Ishikawa (cell line): Measurements from ENCODE around the gene ARCN1.

Experiments
- CEBPB ChIP-seq: IDR thresholded peaks from 2 replicates; pipeline ENCODE4 v1.6.1; 2012
- CREB1 ChIP-seq: IDR thresholded peaks from 2 replicates; pipeline ENCODE4 v1.6.1; 2012; ENCODE audit warnings: low read depth
- EP300 ChIP-seq: IDR thresholded peaks from 2 replicates; pipeline ENCODE4 v1.6.1; 2012; ENCODE audit warnings: borderline replicate concordance
- MAX ChIP-seq: IDR thresholded peaks from 2 replicates; pipeline ENCODE4 v1.6.1; 2012
- RAD21 ChIP-seq: IDR thresholded peaks from 2 replicates; pipeline ENCODE4 v1.6.1; 2012; ENCODE audit warnings: low read depth
- REST ChIP-seq: IDR thresholded peaks from 2 replicates; pipeline ENCODE4 v1.6.1; 2012; ENCODE audit warnings: low read depth, mild to moderate bottlenecking
- TAF1 ChIP-seq: IDR thresholded peaks from 2 replicates; pipeline ENCODE4 v1.6.1; 2012; ENCODE audit warnings: low read depth, mild to moderate bottlenecking
- TEAD4 ChIP-seq: IDR thresholded peaks from 2 replicates; pipeline ENCODE4 v1.6.1; 2012
- ZBTB7A ChIP-seq: IDR thresholded peaks from 2 replicates; pipeline ENCODE4 v1.6.1; 2012; ENCODE audit warnings: low read depth

DNA sequence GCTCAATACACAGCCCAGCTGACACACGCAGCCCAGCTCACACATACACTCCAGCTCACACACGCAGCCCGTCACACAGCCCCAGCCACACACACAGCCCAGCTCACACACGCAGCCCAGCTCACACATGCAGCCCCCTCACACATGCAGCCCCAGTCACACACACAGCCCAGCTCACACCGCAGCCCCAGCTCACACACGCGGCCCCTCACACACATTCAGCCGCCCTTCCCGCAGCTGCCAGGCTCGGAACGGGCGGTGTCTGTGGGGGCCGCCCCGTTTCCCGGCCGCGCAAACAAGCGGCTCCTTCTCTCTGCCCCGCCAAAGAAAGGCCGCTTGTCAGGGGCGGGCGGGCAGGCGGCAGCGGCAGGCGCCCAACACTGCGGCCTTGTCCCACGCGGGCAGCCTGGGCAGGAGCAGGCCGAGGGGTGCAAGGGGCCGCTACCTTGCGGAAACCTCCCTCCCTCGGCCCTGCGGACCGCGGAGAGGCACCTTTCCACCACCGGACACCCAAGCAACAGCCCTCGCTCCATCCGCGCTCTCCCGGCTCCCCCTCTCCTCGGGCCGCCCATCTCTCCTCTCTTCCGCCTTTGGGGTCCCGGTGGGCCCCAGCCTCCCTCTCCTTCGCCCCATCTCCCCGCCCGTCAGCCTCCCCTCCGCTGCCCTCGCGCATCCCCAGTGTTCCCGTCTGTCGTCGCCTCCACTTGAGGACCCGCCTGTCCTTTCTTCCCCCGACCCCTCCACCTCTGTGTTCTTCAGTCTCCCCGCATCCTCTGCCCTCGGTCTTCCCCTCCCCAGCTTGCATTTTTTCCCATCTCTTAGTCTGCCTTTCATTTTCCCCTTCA, 37.4 kb downstream of the ARCN1 start:
- TF ChIP-seq REST (no peak), EP300 (no peak), RAD21 (no peak), TAF1 (no peak), MAX (no peak), TEAD4 (no peak), ZBTB7A (no peak), CREB1 (no peak), CEBPB (no peak)
